Colonic mucosa (tissue), 4 donors: ENCODE measurements around the gene OPA3. TPM values are rescaled to one million over a fixed set of nuclear protein-coding genes. Genes with fewer than 3 reads are reported as not detected.

ENCODE experiments used
- DNase-seq: peaks from one replicate; pipeline ENCODE4 v3.0.0-alpha.2; 2020
- H3K27ac ChIP-seq: fragments of 200-600 bp; one replicate; pipeline ENCODE4 v1.8.0; 2021
- H3K27me3 ChIP-seq: fragments of 200-600 bp; one replicate; pipeline ENCODE4 v1.8.0; 2021
- H3K36me3 ChIP-seq: fragments of 200-600 bp; one replicate; pipeline ENCODE4 v1.8.0; 2021
- H3K4me1 ChIP-seq: fragments of 200-600 bp; one replicate; pipeline ENCODE4 v1.8.0; 2021; ENCODE audit warnings: mild to moderate bottlenecking
- H3K4me3 ChIP-seq: fragments of 200-600 bp; one replicate; pipeline ENCODE4 v1.8.0; 2021
- H3K9ac ChIP-seq, 2 donors: one replicate each; pipeline ENCODE4 v1.7.0; 2013; ENCODE audit warnings: control low read depth in 2 of 2, low read depth in 2 of 2, low read length in 2 of 2
- H3K9me3 ChIP-seq: fragments of 200-600 bp; one replicate; pipeline ENCODE4 v1.8.0; 2021
- CTCF ChIP-seq: fragments of 200-600 bp; IDR thresholded peaks from one replicate; pipeline ENCODE4 v1.8.0; 2022; ENCODE audit warnings: antibody characterized with exemption, mild to moderate bottlenecking
- intact Hi-C: fragments of 100-400 bp; cut with DNase I; formaldehyde crosslinking; loops from one replicate; pipeline ENCODE4 v1.14.1; 2022
- total RNA-seq, 2 donors: library from RNA; stranded (reverse); fragmentation: NEBNext Ultra II Directional in 1 of 2; extraction: Animal tissue kit (Norgen Biotek cat#: 25700) in 1 of 2; gene quantifications; one replicate each; pipeline ENCODE4 v1.2.1, GENCODE V29; 2021
- donor health status: healthy.
- donor health status: DM: no; HTN: no; CAD: no.
- donor health status: DM: no; HTN: no; CAD: no.

The OPA3 gene
- total RNA-seq, 2 donors from 2014 or later, result 12.4 to 14.8 TPM

GRCh38 chr19:45553464-45553863 lies 31.1 kb downstream of the OPA3 start:
- H3K27ac ChIP-seq, result no peak overlapping the region
- peak; percentile 69 for DNase-seq
- TF ChIP-seq CTCF, result peak; percentile 23
- H3K4me3 ChIP-seq, result no peak overlapping the region
- no peaks in the 10 kb centered on the region for H3K9me3 ChIP-seq
- intact Hi-C loops, result no loop called here
- peaks cover 3% of the 10 kb centered on the region for H3K4me1 ChIP-seq
- no peaks in the 10 kb centered on the region for H3K27me3 ChIP-seq
- H3K9ac ChIP-seq, result peak overlapping the region in 1 of 2 donors; percentile 46
- H3K36me3 ChIP-seq, result no peaks in the 10 kb centered on the region

GRCh38 chr19:45547965-45548609 lies 36.5 kb downstream of the OPA3 start:
- no peak for TF ChIP-seq CTCF
- no peak overlapping the region for H3K9ac ChIP-seq
- H3K27ac ChIP-seq, result peak overlapping the region; percentile 59
- H3K27me3 ChIP-seq, result no peaks in the 10 kb centered on the region
- peak; percentile 85 for DNase-seq
- no peak overlapping the region for H3K4me3 ChIP-seq
- no peaks in the 10 kb centered on the region for H3K9me3 ChIP-seq
- H3K36me3 ChIP-seq, result no peaks in the 10 kb centered on the region
- intact Hi-C loops, result no loop called here
- peaks cover under 1% of the 10 kb centered on the region for H3K4me1 ChIP-seq

- no peaks in the 10 kb centered on the region for H3K4me1 ChIP-seq
- H3K27me3 ChIP-seq, result no peaks in the 10 kb centered on the region
- H3K27ac ChIP-seq, result no peak overlapping the region
- no peaks in the 10 kb centered on the region for H3K36me3 ChIP-seq
- H3K9ac ChIP-seq, result no peak overlapping the region
- DNase-seq, result no peak
- intact Hi-C loops, result no loop called here
- no peak overlapping the region for H3K4me3 ChIP-seq
- H3K9me3 ChIP-seq, result no peaks in the 10 kb centered on the region
- no peak for TF ChIP-seq CTCF
Measured at GRCh38 chr19:45547211-45547770, 37.3 kb downstream of the OPA3 start.

- H3K4me3 ChIP-seq, result no peak overlapping the region
- intact Hi-C loops, result no loop called here
- no peaks in the 10 kb centered on the region for H3K36me3 ChIP-seq
- no peak for TF ChIP-seq CTCF
- DNase-seq, result no peak
- H3K27ac ChIP-seq, result no peak overlapping the region
- no peaks in the 10 kb centered on the region for H3K4me1 ChIP-seq
- no peaks in the 10 kb centered on the region for H3K27me3 ChIP-seq
- H3K9me3 ChIP-seq, result no peaks in the 10 kb centered on the region
- H3K9ac ChIP-seq, result no peak overlapping the region
Measured at GRCh38 chr19:45542234-45542668, 42.4 kb downstream of the OPA3 start.

GRCh38 chr19:45539459-45539858 lies 45.1 kb downstream of the OPA3 start:
- Histone ChIP-seq H3K4me3 (no peak overlapping the region), H3K27ac (no peak overlapping the region), H3K4me1 (no peaks in the 10 kb centered on the region), H3K27me3 (no peaks in the 10 kb centered on the region), H3K36me3 (no peaks in the 10 kb centered on the region), H3K9ac (no peak overlapping the region), H3K9me3 (no peaks in the 10 kb centered on the region)
- no peak for DNase-seq
- TF ChIP-seq CTCF, result no peak
- intact Hi-C loops, result no loop called here
